BJ (cell line): ENCODE results near the gene PSTPIP1. TPM values are rescaled to one million over a fixed set of nuclear protein-coding genes. Genes with fewer than 3 reads are reported as not detected.

ENCODE experiments used
- CTCF ChIA-PET: fragments of 350-600 bp; formaldehyde crosslinking; extraction: SDS; loops from one replicate; lab custom pipeline; 2021; ENCODE audit warnings: antibody characterized with exemption, inconsistent platforms; lab: Yijun Ruan, JAX
- POLR2A ChIA-PET: fragments of 300-600 bp; sonication (Branson Sonifier 250); formaldehyde crosslinking; extraction: SDS; loops from one replicate; lab custom pipeline; 2021; ENCODE audit warnings: antibody characterized with exemption; lab: Charles Lee
- DNase-seq: peaks from one replicate; pipeline ENCODE4 v3.0.0-alpha.2; 2011; ENCODE audit warnings: low read depth
- H3K27me3 ChIP-seq: 2 replicates; pipeline ENCODE4 v1.6.0; 2011; ENCODE audit warnings: low read length; ENCODE audit not compliant: control insufficient read depth, insufficient read depth
- H3K36me3 ChIP-seq: 2 replicates; pipeline ENCODE4 v1.5.1; 2011; ENCODE audit warnings: low read length; ENCODE audit not compliant: control insufficient read depth, insufficient read depth
- H3K4me3 ChIP-seq: 2 replicates; pipeline ENCODE4 v1.5.1; 2011; ENCODE audit warnings: low read depth, mild to moderate bottlenecking, control low read depth, low read length
- CTCF ChIP-seq: IDR thresholded peaks from 2 replicates; pipeline ENCODE4 v1.5.1; 2011; ENCODE audit warnings: low read depth, mild to moderate bottlenecking, control low read depth, inconsistent platforms, low read length, moderate library complexity; ENCODE audit not compliant: insufficient read depth
- polyA plus RNA-seq: library from polyadenylated mRNA; depleted of rRNA; stranded (reverse); fragments of >200 nt; gene quantifications from 2 replicates; pipeline ENCODE4 v1.2.3, GENCODE V29; 2011

The PSTPIP1 gene
- polyA plus RNA-seq, 1 experiment = not detected

- Histone ChIP-seq H3K36me3 (no peaks in the 10 kb centered on the region), H3K27me3 (no peaks in the 10 kb centered on the region), H3K4me3 (no peak overlapping the region)
- ChIA-PET POLR2A (no interaction called here), CTCF (interaction anchor here (0.9 kb wide), 1 partner anchor 14 kb away, joined by 3 read pairs; no protein-coding TSS in a partner anchor)
- DNase-seq = no peak
- TF ChIP-seq CTCF = no peak
Observed at GRCh38 chr15:77064539-77065308, 69.8 kb downstream of the PSTPIP1 start.

GRCh38 chr15:77066971-77067690, 72.2 kb downstream of the PSTPIP1 start:
- Histone ChIP-seq H3K4me3 (no peak overlapping the region), H3K36me3 (no peaks in the 10 kb centered on the region), H3K27me3 (no peaks in the 10 kb centered on the region)
- no peak for TF ChIP-seq CTCF
- POLR2A ChIA-PET = no interaction called here
- CTCF ChIA-PET = interaction anchor here (1.3 kb wide), 1 partner anchor 32 kb away, joined by 3 read pairs; no protein-coding TSS in a partner anchor
- DNase-seq = no peak

- ChIA-PET POLR2A (no interaction called here), CTCF (interaction anchor here (0.7 to 1.3 kb wide), 2 partner anchors 33 to 44 kb away, joined by 3 read pairs; no protein-coding TSS in a partner anchor)
- Histone ChIP-seq H3K36me3 (no peaks in the 10 kb centered on the region), H3K27me3 (no peaks in the 10 kb centered on the region), H3K4me3 (no peak overlapping the region)
- TF ChIP-seq CTCF = no peak
- no peak for DNase-seq
Observed at GRCh38 chr15:77067691-77068367, 72.9 kb downstream of the PSTPIP1 start.

GRCh38 chr15:77068633-77069032, 73.7 kb downstream of the PSTPIP1 start:
- CTCF ChIA-PET = interaction anchor here (0.7 to 1.6 kb wide), 2 partner anchors 34 to 45 kb away, joined by 3 to 5 read pairs; no protein-coding TSS in a partner anchor
- Histone ChIP-seq H3K4me3 (no peak overlapping the region), H3K27me3 (peaks cover 2% of the 10 kb centered on the region; the same call in 1 of the 2 replicates), H3K36me3 (no peaks in the 10 kb centered on the region)
- TF ChIP-seq CTCF = no peak
- DNase-seq = no peak
- POLR2A ChIA-PET = no interaction called here
